Mammary epithelial cell (primary cell): ENCODE measurements around the gene CD47.

ENCODE experiments used
- CTCF ChIP-seq, 2 donors: IDR thresholded peaks in 1 of 2; conservative IDR thresholded peaks in 1 of 2; 2 replicates each; pipeline ENCODE4 v1.5.1; 2011 to 2012; ENCODE audit warnings: inconsistent platforms in 2 of 2, low read length in 2 of 2, mild to moderate bottlenecking in 2 of 2, control low read depth in 1 of 2, low read depth in 1 of 2; ENCODE audit not compliant: insufficient read depth in 1 of 2; ENCODE audit errors: extremely low read depth in 1 of 2
- EZH2 ChIP-seq: IDR thresholded peaks from 2 replicates; pipeline ENCODE4 v1.6.1; 2012; ENCODE audit warnings: low read length, inconsistent platforms, borderline replicate concordance

GRCh38 chr3:108126348-108126747 is 35.5 kb upstream of the CD47 start:
- no peak for TF ChIP-seq CTCF (conservative IDR thresholded peaks at IDR 0.05 in 1 of 2, IDR thresholded peaks at IDR 0.05 in 1 of 2; ENCODE audit: extremely low read depth in 1 of 2, insufficient read depth in 1 of 2, low read depth in 1 of 2, low read length in 2 of 2)
- TF ChIP-seq EZH2, result no peak
